Measurements from ENCODE around the gene PSMB2. TPM values are rescaled to one million over a fixed set of nuclear protein-coding genes. Genes with fewer than 3 reads are reported as not detected.
A peak's percentile ranks its signal among the peaks of the same experiment; 100 is the strongest.

Gene PSMB2
- total RNA-seq, 1 experiment from 2014 or later = 122 TPM

- POLR2A ChIA-PET = no interaction called here
- no peak overlapping the region for H3K27ac ChIP-seq (ENCODE audit: low read depth, low read length)
- no peaks in the 10 kb centered on the region for H3K9me3 ChIP-seq (ENCODE audit: control insufficient read depth in 1 of 2, insufficient read depth in 1 of 2, low read depth in 1 of 2, low read length in 2 of 2)
- RAD21 ChIA-PET (ENCODE audit: low non-redundant PET in 1 of 2, low total read pairs in 2 of 2, uncharacterized antibody in 2 of 2, unreplicated experiment in 2 of 2) = no interaction called here
- no peak overlapping the region for H3K4me2 ChIP-seq (ENCODE audit: low read length)
- no peak for DNase-seq (ENCODE audit: low read depth, low spot score)
- CTCF ChIA-PET = no interaction called here
- H3K79me2 ChIP-seq (ENCODE audit: insufficient read depth, low read length) = no peaks in the 10 kb centered on the region; the same call in 1 of the 2 replicates
- no peak overlapping the region for H2AFZ ChIP-seq (ENCODE audit: low read depth, low read length, poor library complexity, severe bottlenecking)
- H3K9me2 ChIP-seq (ENCODE audit: insufficient read depth) = no peaks in the 10 kb centered on the region
- no peak overlapping the region for H3K9ac ChIP-seq (ENCODE audit: low read length)
- no peaks in the 10 kb centered on the region for H3K4me1 ChIP-seq (ENCODE audit: control insufficient read depth in 1 of 2, insufficient read depth in 2 of 2, low read length in 2 of 2)
- intact Hi-C loops (cut with micrococcal nuclease) = no loop called here
- peaks cover 18 to 37% of the 10 kb centered on the region in 2 experiments; a peak in 3 of 4 replicates for H3K36me3 ChIP-seq (ENCODE audit: control insufficient read depth in 1 of 2, insufficient read depth in 2 of 2, low read length in 2 of 2)
- BruUV-seq (replicated peaks) = no TSS peak
- peaks cover 4% of the 10 kb centered on the region; the same call in 1 of the 2 replicates for H4K20me1 ChIP-seq (ENCODE audit: insufficient read depth)
- H3K4me3 ChIP-seq (replicated peaks in 1 of 2; ENCODE audit: low read depth in 1 of 2, low read length in 2 of 2) = no peak overlapping the region
- no peaks in the 10 kb centered on the region for H3K27me3 ChIP-seq (ENCODE audit: insufficient read depth, low read length)
- no peak for ATAC-seq
- no peak for TF ChIP-seq RAD21 (IDR thresholded peaks at IDR 0.05; ENCODE audit: low read depth)
- no peak for TF ChIP-seq EZH2 (IDR thresholded peaks at IDR 0.05)
These were observed 43.5 kb downstream of the PSMB2 start for GRCh38 chr1:35597870-35598269.

- Histone ChIP-seq H3K36me3 (ENCODE audit: control insufficient read depth in 1 of 2, insufficient read depth in 2 of 2, low read length in 2 of 2) (peaks cover 11 to 18% of the 10 kb centered on the region in 2 experiments; a peak in 3 of 4 replicates), H3K4me3 (replicated peaks in 1 of 2; ENCODE audit: low read depth in 1 of 2, low read length in 2 of 2) (no peak overlapping the region), H3K4me2 (ENCODE audit: low read length) (no peak overlapping the region), H3K9me3 (ENCODE audit: control insufficient read depth in 1 of 2, insufficient read depth in 1 of 2, low read depth in 1 of 2, low read length in 2 of 2) (no peaks in the 10 kb centered on the region), H3K4me1 (ENCODE audit: control insufficient read depth in 1 of 2, insufficient read depth in 2 of 2, low read length in 2 of 2) (no peaks in the 10 kb centered on the region), H3K9ac (ENCODE audit: low read length) (no peak overlapping the region), H3K9me2 (ENCODE audit: insufficient read depth) (no peaks in the 10 kb centered on the region), H3K27me3 (ENCODE audit: insufficient read depth, low read length) (no peaks in the 10 kb centered on the region), H4K20me1 (ENCODE audit: insufficient read depth) (peaks cover 4% of the 10 kb centered on the region; the same call in 1 of the 2 replicates), H2AFZ (ENCODE audit: low read depth, low read length, poor library complexity, severe bottlenecking) (no peak overlapping the region), H3K79me2 (ENCODE audit: insufficient read depth, low read length) (no peaks in the 10 kb centered on the region), H3K27ac (ENCODE audit: low read depth, low read length) (no peak overlapping the region)
- TF ChIP-seq ATF3 (IDR thresholded peaks at IDR 0.05) (no peak), POLR2AphosphoS5 (IDR thresholded peaks at IDR 0.05; ENCODE audit: low read depth, low read length) (no peak), FOSL1 (IDR thresholded peaks at IDR 0.05; ENCODE audit: low read depth) (no peak), EZH2 (IDR thresholded peaks at IDR 0.05) (no peak), EGR1 (IDR thresholded peaks at IDR 0.05; ENCODE audit: low read depth) (no peak), REST (IDR thresholded peaks at IDR 0.05; ENCODE audit: low read depth) (no peak), EZH2phosphoT487 (IDR thresholded peaks at IDR 0.05; ENCODE audit: borderline replicate concordance) (no peak), SIN3A (IDR thresholded peaks at IDR 0.05; ENCODE audit: low read depth) (no peak)
- no peak for DNase-seq (ENCODE audit: low read depth, low spot score)
- ATAC-seq = peak; percentile 15; the same call in 1 of the 2 replicates
- intact Hi-C loops (cut with micrococcal nuclease) = no loop called here
- CTCF ChIA-PET = no interaction called here
- BruUV-seq (replicated peaks) = no TSS peak
- POLR2A ChIA-PET = no interaction called here
- RAD21 ChIA-PET (ENCODE audit: low non-redundant PET in 1 of 2, low total read pairs in 2 of 2, uncharacterized antibody in 2 of 2, unreplicated experiment in 2 of 2) = no interaction called here
These were observed 45.6 kb downstream of the PSMB2 start for GRCh38 chr1:35595684-35596083.

Data from HCT116 (cell line).